EL (cell line): ENCODE data around the gene GLYAT.
"Not testable (repeated sequence)": the region's sequence is repeated elsewhere in the genome, so short reads cannot be mapped to it uniquely, and the experiment has no call there.

ENCODE experiments used
- DNase-seq: peaks from one replicate; pipeline ENCODE4 v3.0.0-alpha.2; 2016

The GLYAT gene

GRCh38 chr11:58742981-58743880 is 11.5 kb upstream of the GLYAT start:
- no peak for DNase-seq

DNA sequence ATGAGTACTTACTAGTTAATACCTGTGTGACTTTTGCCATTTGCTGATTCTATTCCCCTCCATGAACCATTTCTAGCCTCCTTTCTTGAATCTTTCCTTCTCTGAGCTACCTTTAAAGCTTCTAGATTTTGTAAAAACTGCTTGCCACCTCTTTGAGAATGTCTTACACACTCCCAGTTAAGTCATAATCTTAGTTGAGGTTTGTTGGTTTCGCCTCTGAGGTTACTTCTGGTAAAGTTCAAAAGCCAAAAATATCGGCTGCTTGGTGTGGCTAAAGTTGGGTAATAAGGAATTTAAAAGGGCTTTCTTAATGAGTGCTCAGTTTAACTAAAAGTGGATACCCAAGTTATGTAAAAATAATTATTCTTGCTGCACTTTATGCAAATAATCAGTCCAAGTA is 10.4 kb upstream of the GLYAT start:
- no peak for DNase-seq

- no peak for DNase-seq
These were observed 9.4 kb upstream of the GLYAT start for GRCh38 chr11:58741127-58741526.

GRCh38 chr11:58740447-58740846 is 8.7 kb upstream of the GLYAT start:
- DNase-seq, result no peak

DNA sequence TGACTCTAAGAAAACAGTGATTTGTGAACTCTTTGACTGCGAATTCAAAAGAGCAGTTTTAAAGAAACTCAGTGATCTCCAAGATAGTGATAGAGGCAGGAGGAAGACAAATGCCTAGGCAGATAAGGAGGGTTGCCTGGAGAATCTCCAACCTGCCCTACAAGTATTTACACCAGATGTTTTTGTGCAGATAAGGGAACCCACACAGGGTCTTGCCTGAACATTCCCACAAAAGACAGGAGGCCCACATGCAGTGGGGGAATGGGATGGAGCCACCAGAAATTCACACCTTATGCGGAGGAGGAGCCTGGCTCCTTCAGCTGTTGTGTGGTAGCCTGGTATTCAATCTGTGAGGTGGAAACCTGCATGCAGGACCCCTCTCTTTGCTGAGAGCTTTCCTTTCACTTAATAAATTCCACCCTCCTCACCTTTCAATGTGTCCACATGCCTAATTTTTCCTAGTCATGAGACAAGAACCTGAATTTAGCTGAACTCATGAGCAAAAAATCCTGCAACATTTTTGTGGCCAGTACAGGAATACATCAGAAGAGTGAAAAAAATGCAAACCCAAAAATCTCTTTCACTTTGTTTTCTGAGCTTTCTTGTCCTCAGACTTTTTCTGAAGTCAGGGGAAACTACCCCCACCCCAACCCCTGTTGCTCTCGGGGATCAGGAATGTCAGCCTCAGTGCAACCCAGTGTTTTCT is 8.1 kb upstream of the GLYAT start:
- DNase-seq, result peak; percentile 49

GRCh38 chr11:58734681-58735490 is 3.1 kb upstream of the GLYAT start:
- DNase-seq, result no peak

- DNase-seq, result peak; percentile 3
These were observed 1.1 kb downstream of the GLYAT start for GRCh38 chr11:58730507-58731089.

GRCh38 chr11:58727415-58727797 is 4.3 kb downstream of the GLYAT start:
- no peak for DNase-seq

GRCh38 chr11:58726737-58727414 is 4.9 kb downstream of the GLYAT start:
- no peak for DNase-seq

- no peak for DNase-seq
These were observed 12.2 kb downstream of the GLYAT start for GRCh38 chr11:58719406-58720117.

GRCh38 chr11:58712531-58712930 is 19.2 kb downstream of the GLYAT start:
- DNase-seq, result no peak

- no peak for DNase-seq
These were observed 19.9 kb downstream of the GLYAT start for GRCh38 chr11:58711832-58712231.

DNA sequence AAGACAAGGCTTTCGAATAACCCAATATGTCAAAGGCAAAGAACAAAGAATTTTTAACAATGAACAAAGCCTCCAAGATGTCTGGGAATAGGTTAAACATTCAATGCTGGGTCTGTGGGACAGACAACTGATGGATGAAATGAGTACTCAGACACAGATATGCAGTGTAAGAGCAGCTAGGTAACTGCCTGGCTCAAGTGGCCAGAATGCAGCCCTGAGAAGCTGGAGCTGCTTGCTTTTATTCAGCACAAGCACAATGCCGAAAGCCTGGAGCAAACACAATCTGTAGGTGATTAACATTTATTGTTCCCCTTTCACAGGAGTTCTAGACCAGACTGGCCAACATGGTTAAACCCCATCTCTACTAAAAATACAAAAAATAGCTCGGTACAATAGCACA is 24.0 kb downstream of the GLYAT start:
- no peak for DNase-seq

- DNase-seq, result not testable (repeated sequence)
These were observed 34.9 kb downstream of the GLYAT start for GRCh38 chr11:58696825-58697224.

DNA sequence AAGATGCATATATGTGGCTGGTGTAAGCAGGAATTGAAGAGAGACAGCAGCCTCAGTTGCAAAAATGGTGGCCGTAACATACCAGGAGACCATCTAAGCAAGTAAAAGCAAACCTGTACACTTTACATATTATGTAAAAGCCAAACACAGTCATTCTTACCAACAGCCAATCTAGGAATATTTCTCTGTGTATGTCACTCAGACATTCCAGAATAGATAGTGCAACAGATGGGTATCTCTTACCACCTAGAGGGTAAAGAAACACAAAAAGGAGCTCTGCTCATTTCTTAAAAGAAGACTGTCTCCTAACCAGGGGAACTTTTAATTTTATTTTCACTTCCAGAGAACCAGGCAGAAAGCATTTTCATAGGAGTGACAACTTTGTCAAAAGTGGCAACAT is 38.7 kb downstream of the GLYAT start:
- peak; percentile 8 for DNase-seq

DNA sequence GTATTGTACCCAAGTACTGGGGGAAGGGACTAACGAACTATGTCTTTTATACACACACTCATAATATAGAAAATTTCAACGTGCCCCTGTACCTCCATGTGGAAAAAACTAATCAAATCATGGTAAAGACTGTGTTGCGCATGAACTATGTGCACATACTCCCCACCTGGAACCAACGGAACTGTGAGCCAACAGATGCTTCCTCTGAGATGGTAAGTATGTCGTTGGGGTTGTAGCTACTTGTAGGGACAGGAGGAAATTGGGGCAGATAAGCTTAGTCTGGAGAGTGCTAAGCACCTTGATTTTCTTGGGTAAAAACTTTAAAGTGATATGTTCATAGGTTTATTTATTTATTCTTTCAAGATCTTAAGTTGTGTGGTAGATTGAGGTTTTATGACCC is 40.1 kb downstream of the GLYAT start:
- DNase-seq, result no peak

DNA sequence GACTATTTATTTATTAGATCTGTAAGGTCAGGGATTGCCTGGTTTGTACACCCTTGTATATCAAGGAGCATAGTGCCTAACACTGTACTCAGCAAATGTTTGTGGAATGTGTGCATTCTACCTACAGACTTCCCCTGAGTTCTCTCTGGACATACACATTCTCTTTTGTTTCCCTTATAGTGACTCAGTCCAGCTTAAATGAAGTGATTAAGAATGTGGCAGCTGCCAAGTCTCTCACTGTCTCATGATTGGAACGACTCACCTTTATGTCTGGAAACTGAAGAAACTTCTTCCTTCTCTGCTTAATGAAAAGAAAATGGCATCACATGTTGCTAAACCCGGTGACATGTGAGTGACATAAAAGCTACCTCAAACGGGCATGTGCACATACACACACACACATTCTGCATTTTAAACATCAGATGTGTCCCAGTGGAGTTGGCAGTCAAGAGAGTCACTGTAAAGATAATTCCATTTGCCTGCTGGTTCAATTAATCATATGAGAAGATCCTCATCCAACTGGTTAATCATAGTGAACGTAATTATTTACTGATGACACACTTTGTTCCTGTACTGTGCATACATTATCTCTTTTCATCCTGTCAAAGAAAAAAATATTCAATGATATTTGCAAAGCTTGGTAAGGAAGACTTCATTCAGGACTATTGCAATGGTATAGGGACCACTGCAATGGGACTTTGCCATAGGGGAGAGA is 42.8 kb downstream of the GLYAT start:
- peak; percentile 16 for DNase-seq

GRCh38 chr11:58685973-58686722 is 45.6 kb downstream of the GLYAT start:
- DNase-seq, result no peak

GRCh38 chr11:58682660-58683059 is 49.1 kb downstream of the GLYAT start:
- not testable (repeated sequence) for DNase-seq

DNA sequence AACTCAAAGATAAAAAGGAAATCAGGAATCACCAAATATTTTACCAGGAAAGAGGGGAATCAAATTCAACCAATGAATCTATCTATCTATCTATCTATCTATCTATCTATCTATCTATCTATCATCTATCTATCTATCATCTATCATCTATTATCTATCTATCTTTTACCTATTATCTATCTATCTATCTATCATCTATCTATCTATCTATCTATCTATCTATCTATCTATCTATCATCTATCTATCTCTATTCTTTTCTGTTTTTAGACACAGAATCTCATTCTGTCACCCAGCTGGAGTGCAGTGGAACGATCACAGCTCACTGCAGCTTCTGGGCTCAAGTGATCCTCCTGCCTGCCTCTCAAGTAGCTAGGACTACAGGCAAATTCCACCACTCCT is 54.2 kb downstream of the GLYAT start:
- DNase-seq, result not testable (repeated sequence)
